Activated naive CD8-positive, alpha-beta T cell treated with anti-CD3 and anti-CD28 coated beads, Interleukin-2, amount 50 U/mL, for 16 hours (primary cell): ENCODE measurements around the gene PLCB1.

ENCODE experiments used
- DNase-seq: peaks from one replicate; pipeline ENCODE4 v3.0.0-alpha.2; 2020; ENCODE audit warnings: low read depth, low spot score

PLCB1 gene

DNA sequence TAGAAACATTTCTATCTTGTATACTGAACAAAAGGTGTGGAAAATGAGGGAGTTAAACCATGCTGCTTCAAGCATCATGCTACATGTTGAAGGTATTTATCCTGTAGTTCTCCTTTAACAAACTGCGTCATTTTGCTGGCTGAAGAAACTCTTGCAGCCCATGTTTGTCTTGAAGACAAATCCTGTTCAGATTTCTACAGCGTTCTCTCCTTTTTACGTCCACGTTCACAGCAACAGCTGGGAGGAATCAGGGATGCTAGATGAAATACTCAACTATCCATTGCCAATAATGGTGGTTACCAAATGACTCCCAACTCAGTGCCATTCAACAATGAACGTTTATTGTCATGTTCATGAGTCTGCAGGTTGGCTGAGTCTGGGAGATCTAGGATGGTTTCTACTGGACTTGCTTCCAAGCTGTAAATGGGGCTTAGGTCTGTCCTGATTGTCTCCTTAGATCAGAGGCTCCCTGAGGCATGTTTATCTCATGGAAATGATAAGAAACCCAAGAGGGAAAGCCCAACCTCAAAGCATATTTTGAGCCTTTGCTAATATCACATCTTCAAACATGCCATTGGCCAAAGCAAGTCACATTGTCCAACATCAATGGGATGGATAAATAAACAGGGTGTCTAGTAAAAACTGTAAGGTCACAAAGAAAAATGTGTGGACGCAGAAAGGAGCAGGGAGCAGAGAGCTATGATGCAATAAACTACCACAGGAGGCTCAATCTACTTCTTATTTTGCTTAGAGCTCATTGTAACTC lies 2.7 kb upstream of the PLCB1 start:
- no peak for DNase-seq

DNA sequence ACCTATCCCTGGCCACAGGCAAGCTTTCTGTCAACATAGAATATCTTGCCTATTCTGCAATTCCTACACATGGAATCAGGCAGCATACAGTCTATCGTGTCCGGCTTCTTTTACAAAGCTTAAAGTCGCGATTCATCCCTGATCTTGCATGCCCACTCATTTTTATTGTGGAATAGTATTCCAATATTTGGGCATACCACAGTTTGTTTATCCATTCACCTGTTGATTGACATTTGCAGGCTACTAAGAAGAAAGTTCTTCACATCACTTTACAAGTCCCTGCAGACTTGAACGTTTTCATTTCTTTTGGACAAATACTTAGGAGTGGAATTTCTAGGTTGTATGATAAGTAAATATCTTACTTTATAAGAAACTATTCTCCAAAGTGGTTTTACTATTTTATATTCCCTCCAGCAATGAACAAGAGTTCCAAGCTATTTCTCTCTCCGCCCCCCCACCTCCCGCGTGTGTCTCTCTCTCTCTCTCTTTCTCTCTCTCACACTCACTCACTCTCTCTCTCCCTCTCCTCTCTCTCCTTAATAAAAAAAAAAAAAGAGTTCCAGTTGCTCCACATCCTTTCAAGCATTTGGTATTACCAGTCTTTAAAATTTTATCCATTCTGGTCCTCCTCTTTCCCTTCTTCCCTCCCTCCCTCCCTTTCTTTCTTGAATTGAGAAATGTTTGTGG lies 1.1 kb upstream of the PLCB1 start:
- no peak for DNase-seq

DNA sequence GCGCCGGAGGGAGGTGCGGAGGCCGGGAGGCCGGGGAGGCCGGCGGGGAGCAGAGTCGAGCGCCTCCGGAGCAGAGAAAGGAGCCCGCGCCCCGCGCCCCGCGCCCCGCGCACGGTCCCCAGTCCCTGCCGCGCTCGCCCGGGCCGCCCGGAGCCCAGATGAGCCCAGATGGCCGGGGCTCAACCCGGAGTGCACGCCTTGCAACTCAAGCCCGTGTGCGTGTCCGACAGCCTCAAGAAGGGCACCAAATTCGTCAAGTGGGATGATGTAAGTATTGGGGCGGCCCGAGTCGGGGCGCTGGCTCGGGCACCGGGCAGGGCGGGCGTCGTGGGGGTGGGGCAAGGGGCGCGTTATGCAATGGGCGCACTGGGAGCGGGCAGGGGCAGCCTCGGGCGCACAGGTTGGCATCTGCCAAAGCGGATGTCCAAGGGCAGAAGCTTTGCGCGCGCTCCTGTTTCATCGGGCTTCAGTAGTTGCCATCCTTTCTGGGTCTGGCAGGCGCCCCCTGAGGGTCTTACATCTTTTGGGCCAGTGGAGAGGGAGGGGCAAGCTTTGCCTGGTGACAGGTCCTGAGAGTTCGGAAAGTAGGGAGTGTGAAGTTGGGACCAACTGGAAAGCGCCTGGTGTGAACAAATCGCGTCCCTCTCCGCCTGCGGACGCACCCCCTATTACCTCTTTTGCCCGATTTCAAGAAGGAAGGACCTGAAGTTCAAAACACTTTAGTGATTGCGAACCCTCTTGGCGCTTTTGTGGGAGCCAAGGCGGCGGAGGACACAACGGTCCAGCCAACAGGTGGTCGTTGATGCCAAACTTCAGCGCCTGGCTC lies 631 bp downstream of the PLCB1 start:
- DNase-seq: no peak

DNA sequence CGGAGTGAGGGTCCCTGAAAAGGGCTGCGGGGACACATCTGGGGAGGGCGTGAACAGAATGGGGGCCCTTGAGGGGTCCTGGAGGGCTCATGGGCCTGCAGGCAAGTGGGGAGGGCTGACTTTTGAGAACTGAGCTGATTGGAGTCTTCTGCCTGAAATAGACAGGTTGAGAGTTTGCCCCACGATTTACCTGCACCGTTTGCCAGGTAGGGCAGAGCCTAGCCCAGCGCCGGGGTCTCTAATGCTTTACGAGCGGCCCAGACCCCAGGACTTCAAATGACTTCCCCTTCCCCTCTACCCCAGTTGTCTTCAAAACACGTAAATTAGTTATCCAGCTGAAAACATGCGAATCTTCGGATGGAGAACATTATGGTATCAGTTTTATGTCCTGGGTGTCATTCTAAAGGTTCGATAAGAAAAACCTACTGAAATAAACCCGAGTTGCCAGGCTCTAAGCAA lies 1.3 kb downstream of the PLCB1 start:
- no peak for DNase-seq

DNA sequence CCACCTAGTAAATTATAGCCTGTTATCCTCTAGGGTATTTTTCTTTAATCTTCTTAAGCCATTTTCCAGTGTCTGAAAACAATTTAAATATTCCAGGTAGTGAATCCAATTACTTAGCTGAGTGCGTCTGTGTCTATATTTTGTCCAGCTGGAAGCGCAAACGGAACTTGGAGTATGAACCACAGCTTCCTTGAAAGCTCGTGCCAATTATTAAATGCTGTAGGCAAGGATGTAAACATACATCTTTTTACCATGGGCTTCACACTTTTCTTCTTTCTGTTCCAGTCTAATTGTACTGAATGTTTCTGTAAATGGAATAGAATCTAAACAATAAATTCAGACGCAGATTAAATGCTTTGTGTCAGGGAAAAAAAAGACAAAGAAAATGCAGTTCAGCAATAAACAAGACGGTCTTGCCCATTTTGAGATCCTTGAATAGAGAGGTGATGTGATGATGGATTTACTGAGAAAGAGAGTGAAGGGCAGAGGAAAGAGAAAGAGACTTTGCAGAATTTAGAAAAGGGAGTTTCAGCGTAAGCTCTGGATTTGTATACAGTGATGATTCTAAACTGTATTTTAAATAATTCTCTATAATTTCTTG lies 1.9 kb downstream of the PLCB1 start:
- no peak for DNase-seq

DNA sequence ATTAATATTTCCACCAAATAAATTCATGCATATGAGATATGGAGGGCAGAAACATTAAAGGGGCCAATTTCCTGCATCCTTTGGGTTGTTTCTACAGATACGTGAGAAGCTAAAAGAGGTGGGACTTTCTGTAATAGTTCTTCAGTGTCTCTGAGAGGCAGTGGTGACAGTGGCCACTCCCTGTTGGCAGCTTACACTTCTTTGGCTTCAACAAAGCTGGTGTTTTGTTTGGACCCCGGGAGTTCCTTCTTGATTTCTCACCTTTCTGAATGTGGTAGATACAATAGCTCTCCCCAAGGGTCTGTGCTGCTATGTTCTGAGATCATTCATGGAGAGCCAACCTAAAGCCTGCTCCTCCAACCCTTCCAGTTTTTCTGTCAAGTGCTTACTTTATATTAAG lies 7.8 kb downstream of the PLCB1 start:
- no peak for DNase-seq

DNA sequence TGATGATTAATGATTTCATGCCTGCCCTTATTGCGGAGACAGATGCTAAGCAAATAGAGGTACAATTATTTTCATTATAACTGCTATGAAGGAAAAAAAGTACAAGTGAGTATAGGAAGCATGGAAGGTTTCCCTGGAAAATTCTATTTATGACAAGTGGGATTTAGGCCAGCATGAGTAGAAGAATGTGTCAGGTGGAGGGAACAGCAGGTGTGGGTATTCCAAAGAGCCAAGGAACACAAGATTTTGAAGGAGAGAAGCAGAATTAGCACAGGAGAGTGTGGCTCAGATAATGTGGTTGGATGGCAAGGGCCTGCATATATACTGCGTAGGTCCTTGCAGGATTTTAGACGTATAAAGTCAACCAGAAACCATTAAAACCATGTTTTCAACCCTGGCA lies 11.4 kb downstream of the PLCB1 start:
- DNase-seq: no peak

DNA sequence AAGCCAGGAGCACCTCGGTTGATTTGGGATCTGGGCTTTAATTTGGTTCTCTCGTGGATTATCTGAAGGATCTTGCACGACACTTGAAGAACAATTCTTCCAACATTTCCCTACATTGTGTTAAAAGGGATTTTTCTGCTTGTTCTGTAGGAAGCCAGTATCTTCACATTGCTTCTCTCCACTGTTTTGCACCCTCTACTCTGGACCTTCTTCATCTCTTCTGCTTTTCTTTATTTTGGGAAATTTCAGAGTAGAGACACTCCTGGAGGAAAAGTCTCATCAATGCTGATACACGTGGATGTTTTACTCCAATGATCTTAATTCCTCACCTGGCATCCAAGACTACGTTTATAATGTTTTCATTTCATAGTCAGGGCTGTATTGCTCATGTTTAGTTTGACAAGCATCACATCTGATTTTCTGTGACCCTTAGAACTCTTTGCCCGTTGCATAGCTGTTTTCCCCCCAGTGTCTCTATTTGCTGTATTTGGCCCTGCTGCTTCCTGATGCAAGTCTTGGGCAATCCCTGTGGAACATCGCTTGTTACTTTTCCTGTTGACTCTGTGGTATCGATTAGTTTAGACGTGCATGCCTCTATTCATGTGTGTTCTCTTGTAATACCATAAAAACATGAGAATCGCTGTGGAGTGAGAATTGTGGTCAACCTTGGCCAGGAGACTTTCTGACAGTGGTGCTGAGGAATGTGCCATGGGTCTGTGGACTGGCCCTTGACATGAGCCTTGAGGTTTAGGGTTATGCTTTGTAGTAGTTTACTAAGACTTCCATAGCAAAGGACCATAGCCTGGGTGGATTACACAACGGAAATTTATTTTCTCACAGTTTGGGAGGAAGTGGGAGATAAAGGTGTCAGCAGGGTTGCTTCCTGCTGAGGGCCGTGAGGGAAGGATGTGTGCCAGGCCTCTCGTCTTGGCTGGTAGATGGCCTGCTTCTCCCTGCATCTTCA lies 12.5 kb downstream of the PLCB1 start:
- no peak for DNase-seq

DNA sequence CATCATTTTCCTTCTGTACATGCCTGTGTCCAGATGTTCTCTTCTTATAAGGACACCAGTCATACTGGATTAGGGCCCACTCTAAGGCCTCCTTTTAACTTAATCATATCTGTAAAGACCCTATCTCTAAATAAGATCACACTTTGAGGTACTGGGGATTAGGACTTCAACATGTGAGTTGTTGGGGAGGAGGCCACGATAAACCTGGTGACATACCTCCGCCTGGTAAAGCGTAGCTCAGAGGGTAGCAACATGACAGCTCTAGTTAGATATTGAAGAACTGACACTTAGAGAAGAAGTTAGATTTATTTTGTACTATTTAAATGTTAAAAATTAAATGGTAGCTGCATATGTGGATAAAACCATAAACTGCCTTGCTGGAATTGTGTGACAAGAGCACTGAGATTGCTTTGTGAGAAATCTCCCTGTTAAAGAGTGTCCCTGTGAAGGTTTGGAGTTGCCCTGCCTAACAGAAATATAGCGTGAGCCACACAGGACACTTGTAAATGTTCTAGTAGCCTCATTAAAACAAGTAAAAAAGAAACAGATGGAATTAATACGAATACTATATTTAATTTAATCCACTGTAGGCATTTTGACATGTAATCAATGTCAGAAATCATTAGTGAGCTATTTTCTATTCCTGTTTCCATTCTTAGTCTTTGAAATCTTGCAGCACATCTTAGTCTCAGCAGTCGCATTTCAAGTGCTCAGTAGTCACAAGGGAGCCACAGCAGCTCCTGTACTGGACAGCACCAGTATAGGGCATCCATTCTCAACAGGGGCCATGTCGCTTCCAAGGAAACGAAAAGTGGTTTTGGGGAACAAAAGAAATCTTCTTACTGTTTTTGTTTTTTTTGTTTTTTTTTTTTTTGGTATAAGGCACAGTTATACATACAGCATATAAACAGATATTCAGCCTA lies 13.4 kb downstream of the PLCB1 start:
- DNase-seq: no peak

DNA sequence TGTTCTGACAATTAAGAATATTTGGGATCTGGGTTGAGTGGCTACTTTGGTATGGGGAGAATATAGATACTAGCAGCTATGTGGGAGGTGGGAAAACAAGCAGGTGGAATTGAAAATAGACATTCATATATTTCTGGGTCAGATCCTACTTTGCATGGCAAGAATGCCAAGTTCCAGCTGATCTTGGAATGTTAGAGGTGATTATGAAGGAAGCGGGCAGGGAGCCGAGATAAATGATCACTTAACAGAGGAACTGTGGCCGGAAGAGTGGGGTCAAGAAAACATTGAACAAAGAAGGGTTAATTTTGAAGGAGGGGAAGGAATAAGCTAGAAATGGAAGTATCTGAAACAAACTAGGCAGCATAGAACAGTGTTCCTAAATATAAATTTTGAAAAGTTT lies 15.4 kb downstream of the PLCB1 start:
- no peak for DNase-seq

DNA sequence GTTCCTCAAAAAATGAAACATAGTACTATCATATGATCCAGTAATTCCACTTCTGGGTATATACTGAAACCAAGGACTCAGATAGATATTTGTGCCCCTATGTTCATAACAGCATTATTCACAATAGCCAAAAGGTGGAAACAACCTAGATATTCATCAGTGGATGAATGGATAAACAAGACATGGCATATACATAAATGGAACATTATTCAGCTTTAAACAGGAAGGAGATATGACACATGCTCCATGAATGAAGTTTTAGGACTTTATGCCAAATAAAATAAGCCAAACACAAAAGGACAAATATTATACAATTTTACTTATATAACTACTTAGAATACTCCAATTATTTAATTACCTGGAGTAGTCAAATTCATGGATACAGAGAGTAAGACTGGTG lies 16.4 kb downstream of the PLCB1 start:
- DNase-seq: no peak

DNA sequence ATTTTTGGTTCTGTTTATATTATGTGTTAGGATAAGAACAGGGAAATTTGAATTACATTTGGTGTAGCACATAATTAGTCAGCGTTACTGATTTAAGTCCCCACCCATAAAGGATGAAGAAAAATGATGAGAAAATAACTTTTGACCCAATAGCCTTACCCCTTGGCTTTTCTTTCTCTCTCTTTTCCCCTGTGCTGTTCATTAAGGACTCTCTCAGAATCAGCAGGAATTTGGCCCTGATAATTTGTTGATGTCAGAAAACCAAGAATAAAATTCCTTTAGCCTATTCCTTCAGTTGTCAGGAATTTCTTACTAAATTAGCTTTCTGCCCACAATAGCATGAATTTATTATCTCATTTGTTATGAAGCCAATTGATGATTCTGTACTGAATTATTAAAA lies 18.5 kb downstream of the PLCB1 start:
- no peak for DNase-seq

DNA sequence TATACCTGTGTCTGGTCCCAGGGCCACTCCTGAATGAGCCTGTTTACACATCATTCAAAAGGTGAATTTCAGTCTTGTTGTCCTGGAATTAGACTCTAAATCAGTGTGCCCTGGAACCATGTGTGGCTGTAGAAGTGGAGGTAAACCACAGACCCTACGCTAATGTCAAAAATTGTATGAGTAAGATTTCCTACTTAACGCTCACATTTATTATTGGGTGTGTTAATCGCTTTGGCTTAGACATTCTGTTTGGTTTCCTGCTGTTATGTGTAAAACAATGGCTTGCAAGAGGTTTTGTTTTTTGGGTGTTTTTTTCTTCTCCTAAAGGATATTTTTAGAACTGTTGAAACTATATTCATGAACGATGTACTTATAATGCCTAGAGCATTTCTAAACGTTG lies 19.3 kb downstream of the PLCB1 start:
- no peak for DNase-seq

DNA sequence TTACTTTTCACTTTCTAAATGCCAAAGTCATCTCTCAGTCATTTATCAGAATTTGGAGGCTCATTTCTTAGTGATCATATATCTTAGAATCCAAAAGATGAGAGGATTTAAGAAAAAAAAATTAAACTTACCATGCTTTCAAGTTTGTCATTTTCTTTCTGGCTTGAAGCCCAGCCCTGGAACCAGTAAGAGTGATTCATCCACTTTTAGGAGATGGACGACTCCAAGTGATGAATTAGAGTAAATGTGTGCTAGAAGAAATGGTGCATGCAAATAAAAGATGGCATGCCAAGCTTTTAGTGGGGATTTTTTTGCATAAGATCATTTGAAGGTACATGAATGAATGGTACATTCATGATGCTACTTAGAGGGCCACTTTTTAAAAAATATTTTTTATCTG lies 20.1 kb downstream of the PLCB1 start:
- no peak for DNase-seq

DNA sequence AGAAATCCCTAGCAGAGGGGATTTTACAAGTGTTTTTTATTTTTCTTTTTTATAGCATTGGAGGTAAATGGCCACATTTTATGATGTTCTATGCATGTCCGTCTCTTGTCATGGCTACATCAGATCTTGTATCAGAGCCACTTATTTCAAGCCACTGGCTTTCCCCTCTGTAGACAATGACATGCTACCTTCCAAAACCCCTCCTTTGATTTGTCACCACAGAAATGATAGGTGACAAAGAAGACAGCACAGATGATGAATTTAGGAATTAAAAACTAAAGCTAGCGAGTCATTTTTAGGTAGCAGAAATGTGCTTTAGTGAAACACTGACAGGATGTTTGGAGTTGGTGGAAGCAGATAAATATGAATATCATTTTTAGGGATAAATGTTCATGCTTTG lies 20.8 kb downstream of the PLCB1 start:
- no peak for DNase-seq

DNA sequence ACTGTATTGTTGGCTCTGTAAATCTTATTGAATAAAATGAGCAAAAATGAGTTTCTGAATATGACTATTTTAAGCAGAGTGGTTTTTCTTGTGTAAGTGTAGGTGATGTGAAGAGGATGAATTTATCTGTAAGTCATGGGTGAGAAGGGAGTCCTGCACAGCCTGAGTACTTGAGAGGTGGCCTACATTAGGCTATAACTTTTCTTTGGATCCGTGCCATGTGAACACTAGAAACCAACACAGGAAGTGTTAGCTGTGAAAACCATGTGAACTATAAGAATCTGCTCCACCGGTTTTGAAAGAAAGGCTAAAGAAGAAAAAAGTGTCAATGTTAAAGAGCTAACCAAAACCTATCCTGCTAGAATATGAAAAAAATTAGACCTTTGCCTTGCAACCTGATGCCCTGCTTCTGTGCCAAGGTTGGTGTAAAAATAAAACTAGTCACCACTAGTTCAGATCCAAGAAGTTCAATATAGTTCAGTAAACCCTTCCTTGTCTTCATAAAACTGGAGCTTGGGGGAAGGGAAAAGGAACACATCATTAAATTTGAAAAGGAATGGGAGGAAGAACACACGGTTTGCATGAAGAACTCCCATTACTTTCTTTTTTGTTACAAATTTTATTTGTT lies 21.3 kb downstream of the PLCB1 start:
- DNase-seq: no peak

DNA sequence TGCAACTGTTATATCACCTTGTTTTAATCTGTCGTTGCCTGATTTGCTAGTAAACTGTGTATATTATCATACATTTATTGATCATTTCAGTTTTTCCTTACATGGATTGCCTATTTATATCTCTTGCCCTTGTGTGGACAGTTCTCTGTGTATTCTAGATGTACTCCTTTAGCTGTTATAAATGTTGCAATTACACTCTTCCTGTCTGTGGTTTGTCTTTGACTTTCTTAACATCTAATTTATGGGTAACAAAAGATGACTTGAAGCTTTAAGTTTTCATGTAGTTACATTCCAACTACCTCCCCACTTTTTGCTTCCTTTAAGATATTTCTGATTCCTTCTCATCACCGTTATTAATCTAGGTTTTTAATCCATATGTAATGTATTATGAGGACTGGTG lies 22.6 kb downstream of the PLCB1 start:
- no peak for DNase-seq

DNA sequence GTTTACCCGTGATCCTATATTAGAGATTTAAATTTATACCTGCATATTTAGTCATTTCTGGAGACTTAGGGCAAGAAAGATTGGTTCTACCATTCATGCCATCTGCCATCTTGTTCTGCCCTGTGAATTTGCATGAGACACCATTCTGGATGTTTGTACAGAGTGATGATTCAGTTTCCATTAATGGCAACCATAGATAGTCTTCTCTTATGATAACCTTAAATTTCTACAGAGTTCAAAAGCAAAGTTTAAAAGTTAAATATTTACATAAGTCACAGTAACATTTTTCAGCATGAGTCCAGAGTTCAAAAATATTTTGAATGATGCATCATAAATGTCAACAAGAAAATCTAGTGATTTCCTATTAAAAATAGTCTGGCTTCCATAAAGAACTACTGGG lies 23.2 kb downstream of the PLCB1 start:
- no peak for DNase-seq

DNA sequence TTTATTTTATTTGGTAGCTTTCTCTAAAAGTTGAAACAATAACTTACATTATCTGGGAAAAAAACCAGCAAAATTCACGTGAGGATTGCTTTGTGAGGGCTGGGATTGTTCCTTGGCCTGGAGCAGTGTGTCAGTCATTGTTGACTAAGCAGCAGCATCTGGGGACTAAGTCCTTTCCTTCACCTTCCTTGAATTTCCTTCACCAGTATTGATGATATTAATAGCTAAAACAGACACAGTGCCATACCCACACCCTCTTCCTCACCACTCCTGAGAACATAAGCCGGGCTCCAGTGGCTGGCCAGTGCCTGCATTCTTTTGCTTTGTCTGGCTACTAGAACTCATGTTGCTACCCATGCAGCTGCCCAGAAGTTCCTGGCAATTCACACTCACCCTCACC lies 23.7 kb downstream of the PLCB1 start:
- DNase-seq: no peak
